PC-9 (cell line): ENCODE data around the gene OBSL1. TPM values are rescaled to one million over a fixed set of nuclear protein-coding genes. Genes with fewer than 3 reads are reported as not detected.

Source experiments
- BruUV-seq: library from RNA; stranded (reverse); fragments of 400-500 nt; replicated peaks from 2 replicates; lab custom pipeline; 2021; lab: Mats Ljungman, UMichigan
- CTCF ChIA-PET: fragments of 300-600 bp; sonication (Branson Sonifier 250); formaldehyde crosslinking; loops from one replicate; lab custom pipeline; 2022; ENCODE audit warnings: antibody characterized with exemption; lab: Charles Lee
- POLR2A ChIA-PET: fragments of 300-600 bp; sonication (Branson Sonifier 250); formaldehyde crosslinking; loops from one replicate; lab custom pipeline; 2022; ENCODE audit warnings: antibody characterized with exemption; ENCODE audit not compliant: unreplicated experiment; lab: Charles Lee
- DNase-seq, 2 experiments: peaks; one replicate each; pipeline versions ENCODE4 v3.0.0 to v3.0.0-alpha.2; 2015 to 2022; ENCODE audit warnings: mixed read lengths in 1 of 2
- H2AFZ ChIP-seq: fragments of 200-600 bp; sonication (generic); 2 replicates; pipeline ENCODE4 v1.8.1; 2017; ENCODE audit warnings: antibody characterized with exemption
- H3F3A ChIP-seq: fragments of 200-600 bp; sonication (generic); 2 replicates; pipeline ENCODE4 v1.8.1; 2017; ENCODE audit warnings: antibody characterized with exemption, mild to moderate bottlenecking, low read depth; ENCODE audit not compliant: insufficient read depth
- H3K27ac ChIP-seq: fragments of 200-600 bp; sonication (generic); 2 replicates; pipeline ENCODE4 v1.6.1; 2016; ENCODE audit warnings: mixed run types
- H3K27me3 ChIP-seq: fragments of 200-600 bp; sonication (generic); 2 replicates; pipeline ENCODE4 v1.6.1; 2016; ENCODE audit warnings: low read depth, mixed run types; ENCODE audit not compliant: insufficient read depth
- H3K36me3 ChIP-seq: fragments of 200-600 bp; sonication (generic); 2 replicates; pipeline ENCODE4 v1.6.1; 2016; ENCODE audit warnings: low read depth, mixed run types
- H3K4me1 ChIP-seq: fragments of 200-600 bp; sonication (generic); replicated peaks from 2 replicates; pipeline ENCODE4 v1.6.1; 2016; ENCODE audit warnings: mixed run types; ENCODE audit not compliant: insufficient read depth
- H3K4me2 ChIP-seq: fragments of 200-600 bp; sonication (generic); 2 replicates; pipeline ENCODE4 v1.6.1; 2017; ENCODE audit warnings: mixed run types
- H3K4me3 ChIP-seq: fragments of 200-600 bp; sonication (generic); 2 replicates; pipeline ENCODE4 v1.6.1; 2016; ENCODE audit warnings: mixed run types
- H3K79me2 ChIP-seq: fragments of 200-600 bp; sonication (generic); 2 replicates; pipeline ENCODE4 v1.6.1; 2017; ENCODE audit warnings: low read depth, mixed run types
- H3K9me2 ChIP-seq: fragments of 200-600 bp; sonication (generic); 2 replicates; pipeline ENCODE4 v1.8.1; 2017; ENCODE audit warnings: mild to moderate bottlenecking; ENCODE audit not compliant: insufficient read depth
- H3K9me3 ChIP-seq: fragments of 200-600 bp; sonication (generic); 2 replicates; pipeline ENCODE4 v1.8.1; 2016; ENCODE audit warnings: low read depth; ENCODE audit not compliant: insufficient read depth
- H4K20me1 ChIP-seq: fragments of 200-600 bp; sonication (generic); 2 replicates; pipeline ENCODE4 v1.8.1; 2017; ENCODE audit not compliant: insufficient read depth
- CTCF ChIP-seq: fragments of 200-600 bp; sonication (generic); conservative IDR thresholded peaks from 2 replicates; pipeline ENCODE4 v1.6.1; 2017; ENCODE audit warnings: mixed run types, antibody characterized with exemption, mild to moderate bottlenecking, moderate library complexity
- EZH2 ChIP-seq: fragments of 200-600 bp; sonication (generic); IDR thresholded peaks from 2 replicates; pipeline ENCODE4 v1.8.0; 2017; ENCODE audit warnings: antibody characterized with exemption, low read depth
- intact Hi-C: fragments of 100-400 bp; cut with micrococcal nuclease; formaldehyde crosslinking; loops from one replicate; pipeline ENCODE4 v1.10.0; 2022; ENCODE audit not compliant: unreplicated experiment
- total RNA-seq: library from RNA; stranded (reverse); gene quantifications from 2 replicates; pipeline ENCODE4 v1.2.3, GENCODE V29; 2021

OBSL1 gene
- total RNA-seq, 1 experiment from 2014 or later = 110 TPM

- no peaks in the 10 kb centered on the region for H4K20me1 ChIP-seq
- intact Hi-C loops = no loop called here
- peak overlapping the region; percentile 53; the same call in 1 of the 2 replicates for H3K4me3 ChIP-seq
- no peaks in the 10 kb centered on the region for H3K4me1 ChIP-seq
- TSS peak; percentile 39 for BruUV-seq
- H3K27me3 ChIP-seq = peaks cover 47% of the 10 kb centered on the region
- POLR2A ChIA-PET = interaction anchor here (0.5 to 0.7 kb wide), 3 partner anchors 49 to 1905 kb away, joined by 3 to 8 read pairs (median 4); no protein-coding TSS in a partner anchor
- H3K36me3 ChIP-seq = no peaks in the 10 kb centered on the region
- no peak overlapping the region; the same call in 1 of the 2 replicates for H2AFZ ChIP-seq
- H3K9me3 ChIP-seq = no peaks in the 10 kb centered on the region
- no peaks in the 10 kb centered on the region for H3F3A ChIP-seq
- CTCF ChIA-PET = interaction anchor here (0.5 to 1.6 kb wide), 12 partner anchors 8 to 1553 kb away, joined by 3 to 19 read pairs (median 6); partner anchors contain the start of gene GMPPA
- DNase-seq = peak in 1 of 2 experiments; percentile 50
- TF ChIP-seq EZH2 (no peak), CTCF (peak; percentile 70)
- H3K9me2 ChIP-seq = no peaks in the 10 kb centered on the region
- peak overlapping the region; percentile 82 for H3K4me2 ChIP-seq
- H3K79me2 ChIP-seq = no peaks in the 10 kb centered on the region
- no peak overlapping the region for H3K27ac ChIP-seq
These were observed 61.4 kb downstream of the OBSL1 start for GRCh38 chr2:219509780-219510511.

- peaks cover 39% of the 10 kb centered on the region for H3K27me3 ChIP-seq
- no TSS peak for BruUV-seq
- peak overlapping the region; percentile 82; the same call in 1 of the 2 replicates for H3K4me2 ChIP-seq
- no peak overlapping the region for H2AFZ ChIP-seq
- no peak for DNase-seq
- TF ChIP-seq CTCF (no peak), EZH2 (no peak)
- no peak overlapping the region for H3K27ac ChIP-seq
- no peaks in the 10 kb centered on the region for H3K9me3 ChIP-seq
- intact Hi-C loops = no loop called here
- peak overlapping the region; percentile 53; the same call in 1 of the 2 replicates for H3K4me3 ChIP-seq
- H3K36me3 ChIP-seq = no peaks in the 10 kb centered on the region
- H3K79me2 ChIP-seq = no peaks in the 10 kb centered on the region
- ChIA-PET POLR2A (no interaction called here), CTCF (interaction anchor here (0.6 to 1.6 kb wide), 8 partner anchors 8 to 33 kb away, joined by 3 to 19 read pairs (median 5); partner anchors contain the start of gene GMPPA)
- H3K9me2 ChIP-seq = no peaks in the 10 kb centered on the region
- H3F3A ChIP-seq = no peaks in the 10 kb centered on the region
- H3K4me1 ChIP-seq = no peaks in the 10 kb centered on the region
- no peaks in the 10 kb centered on the region for H4K20me1 ChIP-seq
These were observed 62.2 kb downstream of the OBSL1 start for GRCh38 chr2:219508971-219509779.

GRCh38 chr2:219508444-219508734, 63.0 kb downstream of the OBSL1 start:
- TF ChIP-seq EZH2 = no peak
- no peak for TF ChIP-seq CTCF
- Histone ChIP-seq H3K36me3 (no peaks in the 10 kb centered on the region), H3F3A (no peaks in the 10 kb centered on the region), H3K4me2 (no peak overlapping the region), H3K27me3 (peaks cover 32% of the 10 kb centered on the region), H2AFZ (no peak overlapping the region), H3K9me2 (no peaks in the 10 kb centered on the region), H3K79me2 (no peaks in the 10 kb centered on the region), H3K27ac (no peak overlapping the region), H3K4me1 (no peaks in the 10 kb centered on the region), H4K20me1 (no peaks in the 10 kb centered on the region), H3K4me3 (no peak overlapping the region), H3K9me3 (no peaks in the 10 kb centered on the region)
- POLR2A ChIA-PET = no interaction called here
- no peak for DNase-seq
- intact Hi-C loops = no loop called here
- CTCF ChIA-PET = no interaction called here
- no TSS peak for BruUV-seq
